Stimulated activated CD8-positive, alpha-beta memory T cell treated with anti-CD3 and anti-CD28 coated beads, Interleukin-4, amount 100 ng/mL, for 24 hours (primary cell): ENCODE data around the gene KRT6A.
"Not testable (repeated sequence)": the region's sequence is repeated elsewhere in the genome, so short reads cannot be mapped to it uniquely, and the experiment has no call there.

Experiments
- DNase-seq: peaks from one replicate; pipeline ENCODE4 v3.0.0-alpha.2; 2020; ENCODE audit warnings: low read depth

The KRT6A gene

DNA sequence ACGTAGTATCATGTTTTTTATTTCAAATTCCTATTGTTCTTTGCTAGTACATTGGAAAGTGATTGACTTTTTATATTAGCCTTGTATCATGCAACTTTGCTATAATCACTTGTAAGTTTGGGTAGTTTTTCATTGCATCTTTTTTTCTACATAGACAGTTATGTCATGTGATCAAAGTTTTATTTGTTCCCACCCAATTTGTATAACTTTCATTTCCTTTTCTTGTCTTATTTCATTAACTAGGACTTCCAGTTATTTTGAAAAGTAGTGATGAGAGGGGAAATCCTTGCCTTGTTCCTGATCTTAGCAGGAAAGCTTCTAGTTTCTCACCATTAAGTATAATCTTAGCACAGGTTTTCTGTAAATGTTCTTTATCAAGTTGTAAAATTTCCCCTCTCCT, 9.8 kb upstream of the KRT6A start:
- DNase-seq = no peak

DNA sequence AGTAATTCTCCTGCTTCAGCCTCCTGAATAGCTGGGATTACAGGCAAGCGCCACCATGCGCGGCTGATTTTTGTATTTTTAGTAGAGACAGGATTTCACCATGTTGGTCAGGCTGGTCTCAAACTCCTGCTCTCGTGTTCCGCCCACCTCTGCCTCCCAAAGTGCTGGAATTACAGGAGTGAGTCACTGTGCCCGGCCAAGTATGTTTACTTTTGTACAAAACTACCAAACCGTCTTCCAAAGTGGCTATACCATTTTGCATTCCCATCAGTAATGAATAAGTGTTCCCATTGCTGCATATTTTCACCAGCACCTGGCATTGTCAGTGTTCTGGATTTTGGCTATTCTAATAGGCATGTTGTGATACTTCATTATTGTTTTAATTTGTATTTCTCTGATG, 8.4 kb upstream of the KRT6A start:
- DNase-seq = no peak

DNA sequence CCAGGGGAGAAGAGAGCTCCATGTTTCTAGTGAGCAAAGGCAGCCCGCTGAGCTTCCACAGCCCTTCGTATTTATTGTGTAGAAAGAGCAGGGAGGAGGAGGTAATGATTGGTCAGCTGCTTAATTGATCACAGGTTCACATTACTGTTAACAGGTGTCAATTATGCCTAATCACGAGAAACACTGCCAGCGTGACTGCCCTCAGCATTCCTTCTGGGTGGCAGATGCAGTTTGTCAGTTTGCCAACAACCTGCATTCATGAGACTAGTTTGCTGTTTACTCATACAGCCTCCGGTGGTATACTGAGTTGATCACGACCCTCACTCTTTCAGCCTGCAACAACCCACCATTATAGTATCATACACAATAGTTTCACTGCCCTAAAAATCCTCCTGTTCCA, 7.5 kb upstream of the KRT6A start:
- not testable (repeated sequence) for DNase-seq

DNA sequence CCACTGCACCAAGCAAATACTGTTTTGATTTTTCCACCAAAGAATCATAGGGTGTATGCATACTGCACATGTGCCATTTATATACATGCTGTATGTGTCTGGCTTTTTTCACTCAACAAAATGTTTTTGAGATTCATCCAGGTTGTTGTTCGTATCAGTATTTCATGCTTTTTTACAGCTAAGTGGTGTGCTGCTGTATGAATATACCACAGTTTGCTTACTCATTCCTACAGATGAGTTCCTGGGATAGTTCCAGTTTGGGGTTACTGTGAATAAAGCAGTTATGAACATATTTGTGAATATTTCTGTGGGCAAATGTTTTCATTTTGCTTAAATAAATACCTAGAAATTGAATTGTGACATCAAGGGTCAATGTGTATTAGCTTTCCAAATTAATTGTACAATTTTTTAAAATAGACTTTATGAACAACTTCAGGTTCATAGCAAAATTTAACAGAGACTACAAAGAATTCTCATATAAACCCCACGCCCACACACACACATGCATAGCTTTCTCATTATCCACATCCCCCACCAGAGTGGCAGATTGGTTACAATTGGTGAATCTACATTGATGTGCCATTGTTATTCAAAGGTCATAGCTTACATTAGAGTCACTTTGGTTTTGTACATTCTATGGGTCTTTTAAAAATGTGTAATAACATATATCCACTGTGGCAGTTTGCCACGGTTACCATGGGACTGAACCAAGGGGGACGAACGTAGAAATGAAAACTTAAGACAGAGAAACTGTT, 6.9 kb upstream of the KRT6A start:
- no peak for DNase-seq

DNA sequence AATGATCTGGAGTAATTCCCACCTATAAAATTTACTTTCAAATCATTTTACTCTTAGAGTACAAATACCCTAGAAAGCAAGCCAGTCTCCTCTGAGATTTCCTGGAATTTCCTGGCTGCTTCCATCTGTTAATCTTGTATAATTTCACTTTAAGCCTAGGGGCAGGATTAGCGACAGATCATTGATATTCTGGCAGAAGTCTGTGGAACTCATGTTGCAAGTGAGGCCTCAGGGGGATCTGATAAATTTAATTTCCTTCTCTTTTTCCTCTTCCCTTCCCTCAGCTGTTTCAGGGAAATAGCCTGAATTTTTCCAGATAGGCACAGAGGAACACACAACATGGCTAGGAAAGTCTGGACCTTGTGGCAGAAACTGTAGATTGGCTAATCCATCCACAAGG, 5.9 kb upstream of the KRT6A start:
- DNase-seq = no peak

DNA sequence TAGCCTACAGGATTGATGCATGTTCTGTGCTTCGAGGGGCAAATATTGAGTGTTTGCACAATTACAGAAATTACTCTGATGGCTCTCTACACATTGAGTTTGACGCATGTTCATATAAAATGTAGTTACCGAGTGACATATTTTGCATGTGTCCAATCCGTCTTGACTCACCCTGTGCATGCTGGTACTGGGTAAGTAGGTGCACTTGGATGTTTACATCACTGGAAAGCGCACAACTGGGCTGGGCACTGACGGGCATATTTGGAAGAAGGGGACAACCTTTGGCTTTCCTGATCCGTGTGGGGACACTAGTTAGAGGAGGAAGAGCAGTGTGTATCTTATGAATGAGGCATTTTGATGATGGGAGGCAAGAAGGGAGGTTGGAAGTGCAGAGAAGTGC, 4.9 kb upstream of the KRT6A start:
- DNase-seq = no peak

DNA sequence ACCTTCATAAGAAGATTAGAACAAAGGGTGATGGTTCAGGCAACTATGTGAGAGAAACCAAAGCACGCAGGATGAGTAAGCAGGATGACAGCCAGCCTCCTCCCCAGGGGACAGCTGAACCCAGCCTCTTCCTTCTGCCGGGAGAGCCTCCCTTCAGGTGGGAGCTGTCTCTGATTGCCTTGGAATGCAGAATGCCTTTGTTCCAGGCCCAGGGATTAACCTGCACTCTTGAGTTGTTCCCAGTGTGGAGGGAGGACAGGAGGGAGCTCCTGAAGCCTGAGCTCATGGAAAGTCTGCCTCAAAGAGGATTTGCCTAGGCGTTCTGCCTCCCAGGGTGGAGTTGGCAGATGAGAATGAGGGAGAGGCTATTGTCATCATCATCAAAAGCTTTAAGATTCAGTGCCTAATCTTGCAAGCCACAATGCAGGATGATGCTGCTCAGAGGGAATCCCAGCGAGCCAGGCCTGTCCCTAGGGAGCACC, 3.6 kb upstream of the KRT6A start:
- DNase-seq = no peak

DNA sequence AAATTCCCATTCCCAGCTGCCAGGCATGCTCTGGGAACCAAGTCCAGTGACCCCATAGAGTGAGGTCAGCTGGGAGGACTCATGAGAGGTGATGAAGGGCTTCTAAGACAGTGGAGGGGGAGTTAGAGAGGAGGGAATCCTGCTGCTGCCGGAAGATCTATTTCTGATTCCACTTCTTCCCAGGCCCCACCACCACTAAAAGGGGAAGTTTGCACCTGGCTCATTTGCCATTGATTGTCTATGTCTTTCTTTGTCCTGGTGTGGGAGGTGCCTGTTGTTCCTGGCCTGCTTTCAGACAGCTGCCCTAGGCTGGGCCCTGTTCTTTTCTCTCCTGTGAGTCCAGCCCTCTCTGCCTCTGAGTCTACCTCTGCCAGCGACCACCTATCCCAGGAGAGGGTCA, 3.0 kb upstream of the KRT6A start:
- DNase-seq = no peak

DNA sequence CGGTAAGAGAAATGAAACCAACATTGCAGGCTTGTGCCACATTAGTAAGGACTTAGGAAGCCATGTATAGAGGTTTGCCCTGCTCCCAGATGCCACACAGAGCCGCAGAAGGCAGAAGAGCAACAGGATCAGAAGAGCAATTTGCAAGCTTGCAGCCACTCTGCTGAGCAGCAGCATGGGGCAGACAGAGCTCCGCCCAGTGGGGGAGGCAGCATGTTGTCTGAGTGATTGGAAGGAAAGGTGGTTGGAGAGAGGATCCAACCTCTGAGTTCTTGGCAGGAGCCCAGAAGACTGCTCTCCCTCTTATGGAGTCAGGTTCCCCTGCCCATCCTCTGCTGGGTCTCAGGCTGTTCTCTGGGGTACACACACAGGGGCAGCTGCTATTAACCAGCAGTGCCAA, 2.3 kb upstream of the KRT6A start:
- DNase-seq = no peak

DNA sequence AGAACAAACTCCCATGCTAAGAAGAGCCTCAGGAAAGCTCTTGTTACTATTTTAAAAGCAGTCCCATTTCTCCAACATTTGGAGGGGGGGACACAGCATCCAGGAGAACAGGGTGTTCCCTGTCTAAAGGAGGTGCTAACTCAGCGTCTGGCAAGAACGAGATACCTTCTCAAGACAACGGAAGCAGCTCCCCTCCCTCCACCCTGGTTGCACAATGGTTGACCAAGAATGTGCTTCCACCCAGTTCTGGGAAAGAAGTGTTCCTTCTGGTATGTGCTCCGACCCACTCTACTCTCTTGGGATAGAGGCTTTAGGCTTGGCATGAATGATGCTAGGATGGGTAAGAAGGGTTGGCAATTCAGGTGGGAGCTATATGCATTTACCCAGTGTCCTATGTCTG, 1.5 kb upstream of the KRT6A start:
- DNase-seq = no peak

DNA sequence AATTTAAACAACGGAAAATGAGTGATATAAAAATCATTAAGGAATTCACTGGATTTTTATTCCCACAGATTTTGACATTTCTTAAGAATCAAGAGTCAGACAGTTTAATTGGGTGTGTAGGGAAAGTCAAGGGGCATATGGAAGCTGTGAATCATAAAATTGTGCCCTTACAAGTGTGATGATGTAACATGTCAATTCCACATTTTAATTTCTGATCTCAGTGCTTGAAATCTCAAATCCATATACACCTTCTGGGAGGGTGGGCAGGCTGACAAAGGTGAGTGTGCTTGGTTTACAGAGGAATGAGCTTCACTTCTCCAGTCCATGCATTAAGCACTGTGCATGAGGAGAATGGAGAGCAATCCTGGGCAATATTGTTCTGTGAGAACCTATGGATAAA, 1.0 kb upstream of the KRT6A start:
- DNase-seq = no peak

DNA sequence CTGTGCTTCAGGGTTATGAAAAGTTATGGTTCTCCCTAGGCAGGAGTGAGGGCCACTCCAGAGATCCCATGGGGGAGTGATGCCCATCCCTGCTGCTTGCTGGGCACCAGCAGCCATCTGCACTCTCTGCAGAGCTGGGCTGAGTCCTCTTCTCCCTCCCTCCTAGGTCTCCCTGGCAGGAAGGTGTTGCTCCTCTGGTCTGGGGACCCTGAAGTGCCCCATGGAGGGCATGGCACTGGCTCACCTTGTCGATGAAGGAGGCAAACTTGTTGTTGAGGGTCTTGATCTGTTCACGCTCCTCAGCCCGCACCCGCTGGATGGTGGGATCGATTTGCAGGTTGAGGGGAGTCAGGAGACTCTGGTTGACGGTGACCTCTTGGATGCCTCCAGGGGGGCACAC, 652 bp downstream of the KRT6A start:
- DNase-seq = not testable (repeated sequence)

DNA sequence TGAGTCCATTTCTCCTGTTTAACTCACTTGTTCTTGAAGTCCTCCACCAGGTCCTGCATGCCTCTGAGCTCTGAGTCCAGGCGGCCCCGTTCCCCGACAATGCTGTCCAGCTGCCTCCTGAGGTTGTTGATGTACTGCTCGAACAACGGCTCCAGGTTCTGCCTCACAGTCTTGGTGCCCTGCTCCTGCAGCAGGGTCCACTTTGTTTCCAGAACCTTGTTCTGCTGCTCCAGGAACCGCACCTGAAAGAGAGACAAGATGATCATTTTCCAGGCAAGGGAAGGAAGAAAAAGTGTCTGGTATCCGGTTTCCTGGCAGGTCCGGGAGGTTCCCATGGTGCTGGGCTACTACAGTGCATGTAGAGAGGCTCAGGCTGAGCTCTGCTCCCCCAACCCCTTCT, 1.6 kb downstream of the KRT6A start:
- not testable (repeated sequence) for DNase-seq

DNA sequence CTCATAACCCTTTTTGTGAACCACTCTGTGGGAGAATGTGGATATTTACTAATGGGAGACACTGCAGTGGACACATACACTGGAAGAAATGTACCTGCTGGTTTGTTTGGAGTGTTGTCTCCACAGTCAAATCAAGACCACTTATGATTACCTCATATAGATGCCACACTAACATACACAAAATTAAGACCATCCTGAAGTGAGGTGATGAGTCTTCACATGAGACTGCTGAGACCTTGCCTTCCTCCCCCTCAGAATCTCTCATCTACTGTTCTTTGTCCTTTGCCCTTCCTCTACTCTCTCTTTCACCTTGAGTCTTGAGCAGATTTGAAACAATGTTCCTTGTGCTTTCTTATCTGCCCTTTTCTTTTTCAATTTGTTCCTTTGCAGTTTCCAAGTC, 4.3 kb downstream of the KRT6A start:
- DNase-seq = no peak

DNA sequence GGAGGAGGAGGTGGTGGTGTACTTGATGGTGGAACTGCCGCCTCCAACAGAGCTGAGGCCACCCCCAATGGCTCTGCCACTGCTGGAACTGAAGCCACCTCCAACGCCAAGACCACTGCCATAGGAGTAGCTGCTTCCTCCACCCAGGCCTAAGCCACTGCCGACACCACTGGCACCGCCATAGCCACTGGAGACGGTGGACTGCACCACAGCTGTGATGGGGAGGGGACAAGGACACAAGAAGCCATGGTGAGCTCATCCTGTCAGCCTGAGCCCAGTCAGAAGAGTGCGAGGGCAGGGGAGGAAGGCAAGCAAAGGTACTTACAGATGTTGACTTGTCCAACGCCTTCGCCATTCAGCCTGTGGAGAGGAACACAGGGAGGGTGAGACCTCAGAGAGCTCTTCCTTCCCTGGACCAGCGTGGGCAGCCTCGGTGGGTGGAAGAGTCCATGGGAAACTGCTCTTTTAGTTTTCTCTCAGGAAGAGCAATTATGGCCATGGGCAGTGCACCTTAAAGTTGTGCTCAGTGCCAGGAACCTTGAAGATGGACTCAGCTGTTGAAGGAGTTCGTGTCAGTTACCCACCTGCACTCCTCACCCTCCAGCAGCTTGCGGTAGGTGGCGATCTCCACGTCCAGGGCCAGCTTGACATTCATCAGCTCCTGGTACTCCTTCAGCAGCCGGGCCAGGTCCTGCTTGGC, 5.2 kb downstream of the KRT6A start:
- not testable (repeated sequence) for DNase-seq

DNA sequence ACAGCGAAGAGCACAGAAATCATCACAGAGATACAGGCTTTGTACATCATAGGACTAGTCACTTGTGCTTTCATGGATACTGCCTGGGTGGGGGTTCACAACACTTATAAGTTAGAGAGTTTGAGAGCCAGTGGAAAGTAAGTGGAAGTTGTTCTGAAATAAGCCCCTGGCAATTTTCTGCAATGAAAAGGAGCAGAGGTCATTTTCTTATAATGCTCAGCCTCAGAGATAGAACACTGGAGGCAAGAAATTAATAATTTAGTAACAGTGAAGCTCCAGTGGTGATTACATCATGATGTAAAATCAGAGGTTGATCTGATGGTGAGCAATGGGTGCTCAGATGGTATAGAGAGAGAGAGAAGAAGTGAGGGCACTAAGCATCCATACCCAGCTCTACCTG, 5.8 kb downstream of the KRT6A start:
- DNase-seq = no peak

DNA sequence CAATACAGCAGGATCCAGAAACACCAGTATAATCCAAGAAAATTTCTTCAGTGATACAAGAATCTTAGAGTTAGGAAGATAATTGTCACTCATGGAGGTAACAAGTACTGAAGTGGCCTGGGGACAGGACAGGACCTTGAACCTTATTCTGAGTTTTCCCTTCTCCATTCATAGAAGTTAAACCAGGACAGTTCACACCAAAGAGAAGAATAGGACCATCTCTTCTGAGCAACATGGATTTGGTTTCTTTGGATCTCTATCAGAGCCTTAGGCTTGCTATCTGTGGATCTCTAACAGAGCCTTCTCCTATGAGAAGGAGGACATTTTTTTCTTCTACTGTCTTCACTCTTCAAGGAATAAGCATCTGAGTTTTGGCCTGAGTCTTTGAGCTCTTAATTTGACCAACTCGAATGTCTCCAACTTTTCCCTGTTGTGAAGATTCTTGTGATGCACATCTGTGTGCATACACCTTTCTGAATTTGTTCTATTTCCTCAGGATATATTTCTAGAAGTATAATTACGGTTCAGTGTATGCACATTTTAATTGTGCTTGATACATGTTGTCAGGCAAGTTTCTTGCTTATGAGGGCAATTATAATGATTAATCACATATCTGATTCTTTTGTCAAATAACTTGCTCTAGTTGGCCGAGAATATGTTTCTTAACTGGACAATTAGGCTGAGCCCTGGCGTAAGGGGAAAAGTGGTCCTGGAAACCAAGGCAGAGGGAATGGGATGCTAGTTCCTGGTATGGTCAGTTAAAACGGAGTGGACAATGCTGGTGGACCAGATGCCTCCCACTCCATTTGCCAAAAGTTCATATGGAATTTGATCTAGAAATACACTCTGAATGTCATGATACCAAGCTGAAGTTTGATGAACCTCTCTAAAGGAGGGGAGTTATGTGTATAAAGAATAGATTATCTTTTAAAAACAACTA, 6.6 kb downstream of the KRT6A start:
- no peak for DNase-seq

DNA sequence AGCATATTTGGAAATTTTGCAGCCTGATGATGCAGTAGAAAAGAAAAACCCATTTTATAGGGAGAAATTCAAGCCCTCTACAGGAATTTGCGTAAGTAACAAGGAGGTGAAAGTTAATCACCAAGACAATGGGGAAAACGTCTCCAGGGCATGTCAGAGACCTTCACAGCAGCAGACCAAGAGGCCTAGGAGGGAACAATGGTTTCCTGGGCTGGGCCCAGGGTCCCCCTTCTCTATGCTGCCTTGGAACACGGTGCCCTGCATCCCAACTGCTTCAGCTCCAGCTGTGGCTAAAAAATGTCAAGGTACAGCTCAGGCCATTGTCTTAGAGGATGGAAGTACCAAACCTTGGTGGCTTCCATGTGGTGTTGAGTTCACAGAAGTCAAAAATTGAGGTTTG, 13.0 kb downstream of the KRT6A start:
- no peak for DNase-seq

DNA sequence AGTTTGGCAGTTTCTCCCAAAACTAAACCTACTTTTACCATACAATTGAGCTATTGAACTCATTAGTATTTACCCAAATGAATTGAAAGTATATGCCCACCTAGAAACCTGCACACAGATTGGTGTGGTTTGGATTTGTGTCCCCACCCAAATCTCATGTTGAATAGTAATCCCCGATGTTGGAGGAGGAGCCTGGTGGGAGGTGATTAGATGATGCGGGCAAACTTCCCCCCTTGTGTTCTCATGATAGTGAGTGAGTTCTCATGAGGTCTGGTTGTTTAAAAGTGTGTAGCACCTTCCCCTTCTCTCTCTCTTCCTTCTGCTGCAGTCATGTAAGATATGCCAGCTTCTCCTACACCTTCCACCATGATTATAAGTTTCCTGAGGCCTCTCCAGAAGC, 15.4 kb downstream of the KRT6A start:
- no peak for DNase-seq

DNA sequence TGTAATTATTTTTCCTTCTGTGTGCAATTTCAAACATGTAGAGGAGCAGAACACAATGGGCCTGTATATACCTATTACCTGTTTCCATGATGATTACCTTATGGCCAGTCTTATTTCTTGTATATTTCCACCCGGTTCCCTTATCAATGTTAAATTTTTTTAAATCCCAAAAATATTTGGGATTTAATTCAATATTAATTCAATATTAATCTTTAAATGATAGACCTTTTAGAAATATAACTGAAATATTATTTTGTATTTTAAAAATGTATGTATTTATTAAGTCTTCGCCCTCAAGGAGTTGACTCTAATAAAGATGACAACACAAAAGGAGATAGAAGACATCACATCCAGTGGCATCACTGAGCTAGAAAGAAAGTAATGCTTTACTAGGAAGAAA, 18.8 kb downstream of the KRT6A start:
- DNase-seq = no peak

DNA sequence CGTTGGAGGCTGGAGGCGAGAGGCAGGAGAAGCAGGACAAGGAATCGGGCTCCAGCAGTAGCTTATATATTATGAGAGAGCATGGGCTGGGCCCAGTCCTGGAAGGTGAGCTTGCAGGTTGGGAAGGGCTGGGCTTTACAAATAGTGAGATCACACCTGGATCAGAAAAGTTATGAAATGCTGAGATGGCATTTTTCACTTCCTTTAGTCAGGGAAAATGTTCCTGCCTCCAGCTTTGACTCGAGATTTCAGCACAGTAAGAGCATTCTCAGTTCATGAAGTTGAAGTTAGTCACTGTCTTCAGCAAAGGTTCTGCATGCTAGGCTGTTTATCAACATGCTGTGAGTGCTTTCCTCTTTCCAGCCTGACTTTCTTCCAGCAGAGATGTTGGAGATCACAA, 19.3 kb downstream of the KRT6A start, which contains the start of gene KRT6C:
KRT6C (minus strand) TSS at position 38 of the 400 bp plus-strand sequence. CDS start 68 bp downstream, outside the sequence.
- no peak for DNase-seq

DNA sequence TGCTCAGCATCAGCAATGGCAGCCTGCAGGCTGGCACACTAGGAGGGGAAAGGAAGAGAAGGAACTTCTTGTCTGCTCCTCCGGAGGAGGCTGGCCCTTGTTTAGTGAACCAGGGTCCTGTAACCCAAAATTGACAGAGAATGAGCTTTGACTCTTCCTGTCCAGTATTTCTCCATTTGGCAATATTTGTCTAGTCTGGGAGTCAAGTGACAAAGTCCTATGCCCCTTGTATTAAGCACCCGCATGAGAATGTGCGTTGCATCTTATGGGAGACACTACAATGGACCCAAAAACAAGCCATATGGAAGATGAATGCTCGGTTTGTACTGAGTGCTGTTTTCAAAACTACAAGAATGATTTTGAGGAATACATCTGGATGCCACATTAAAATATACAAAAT, 23.2 kb downstream of the KRT6A start:
- no peak for DNase-seq

DNA sequence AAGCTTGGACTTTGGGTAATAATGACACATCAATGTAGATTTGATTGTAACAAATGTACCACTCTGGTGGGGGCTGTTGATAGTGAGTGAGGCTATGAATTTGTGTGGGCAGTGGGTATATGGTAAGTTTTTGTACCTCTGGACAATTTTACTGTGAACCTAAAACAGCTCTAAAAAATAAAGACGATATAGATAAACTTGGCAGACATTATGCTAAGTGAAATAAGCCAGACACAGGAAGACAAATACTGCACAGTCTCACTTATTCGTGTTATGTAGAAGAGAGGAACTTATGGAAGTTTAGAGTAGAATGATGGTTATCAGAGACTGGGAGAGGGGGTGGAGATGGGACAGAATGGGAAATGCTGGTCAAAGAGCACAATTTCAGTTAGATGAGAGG, 28.2 kb downstream of the KRT6A start:
- no peak for DNase-seq
